Right ventricle myocardium inferior (tissue), 1 donor: ENCODE measurements around the gene MACROD2. TPM values are rescaled to one million over a fixed set of nuclear protein-coding genes. Genes with fewer than 3 reads are reported as not detected.

Experiments used
- ATAC-seq: fragments of 200-7000 bp; cut with Tn5 transposase; one replicate; pipeline ENCODE4 v1.9.1; 2020; ENCODE audit warnings: mild to moderate bottlenecking, moderate library complexity
- DNase-seq: peaks from one replicate; pipeline ENCODE4 v3.0.0; 2021; ENCODE audit errors: missing footprints
- intact Hi-C: fragments of 100-400 bp; cut with DNase I; formaldehyde crosslinking; loops from one replicate; pipeline ENCODE4 v1.11.0; 2022
- total RNA-seq: library from RNA; stranded (reverse); fragmentation: NEBNext Ultra II Directional; extraction: Animal tissue kit (Norgen Biotek cat#: 25700); gene quantifications from one replicate; pipeline ENCODE4 v1.2.1, GENCODE V29; 2021
- donor health status: DM: no; HTN: yes; CAD: no; lungs with severe emphysema.

MACROD2 gene
- total RNA-seq, 1 donor from 2014 or later: 5.0 TPM

DNA sequence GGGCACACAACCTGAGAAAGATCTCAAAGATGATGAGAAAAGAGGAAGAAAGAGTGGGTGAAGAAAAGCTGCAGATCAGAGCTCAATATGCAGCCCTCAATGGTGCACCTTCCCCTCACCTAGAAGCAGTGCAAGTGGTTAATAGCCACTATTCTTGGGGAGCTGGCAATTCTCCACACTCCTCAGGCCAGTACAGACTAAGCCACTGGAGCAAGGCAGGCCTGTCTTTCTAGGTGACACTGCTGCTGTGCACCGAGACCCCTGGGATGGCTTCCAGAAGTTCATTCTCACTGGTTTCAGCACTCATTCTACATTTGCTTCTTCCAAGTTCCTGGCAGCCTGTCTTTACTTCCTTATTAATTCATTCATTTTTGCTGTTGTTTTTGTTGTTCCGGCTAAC is 1604.6 kb downstream of the MACROD2 start:
- intact Hi-C loops: no loop called here
- no peak for DNase-seq
- ATAC-seq: no peak

DNA sequence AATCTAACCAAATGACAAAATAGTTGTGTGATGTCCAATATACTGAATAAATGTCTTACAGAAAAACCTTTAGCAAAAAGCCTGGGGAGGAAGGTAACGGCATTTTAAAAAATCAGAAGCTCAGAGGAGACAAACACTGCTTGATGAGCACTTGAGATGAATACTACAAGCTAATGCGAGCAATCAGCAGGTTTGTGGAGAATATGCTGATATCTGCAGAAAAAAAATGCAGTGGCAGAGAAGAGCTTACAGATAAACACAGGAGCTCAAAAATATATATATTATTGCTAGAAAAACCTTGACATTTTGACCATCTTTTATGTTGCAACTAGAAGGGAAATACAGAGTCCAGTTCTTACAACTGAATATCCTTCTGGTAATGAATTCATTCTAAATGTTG is 1605.2 kb downstream of the MACROD2 start:
- ATAC-seq (no peak), DNase-seq (no peak)
- intact Hi-C loops: no loop called here

DNA sequence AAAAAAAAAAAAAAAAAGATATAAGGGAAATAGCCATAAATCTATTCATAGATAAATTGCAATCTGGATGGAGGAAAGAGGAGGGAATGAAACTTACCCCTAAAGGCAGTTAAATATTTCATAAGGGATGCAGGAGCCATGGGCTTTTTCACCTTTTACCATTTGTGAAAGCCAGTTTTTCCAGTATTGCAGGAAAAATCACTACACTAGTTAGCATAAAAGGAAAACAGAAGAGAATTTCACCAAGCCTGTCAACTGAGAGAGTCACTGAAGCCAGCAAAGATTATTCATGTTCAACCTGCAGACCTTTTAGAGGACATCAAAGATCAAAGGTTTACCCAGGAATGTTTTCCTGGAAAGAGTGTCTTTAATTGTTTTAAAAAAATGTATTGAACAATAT is 1608.2 kb downstream of the MACROD2 start:
- intact Hi-C loops: no loop called here
- ATAC-seq (no peak), DNase-seq (no peak)

DNA sequence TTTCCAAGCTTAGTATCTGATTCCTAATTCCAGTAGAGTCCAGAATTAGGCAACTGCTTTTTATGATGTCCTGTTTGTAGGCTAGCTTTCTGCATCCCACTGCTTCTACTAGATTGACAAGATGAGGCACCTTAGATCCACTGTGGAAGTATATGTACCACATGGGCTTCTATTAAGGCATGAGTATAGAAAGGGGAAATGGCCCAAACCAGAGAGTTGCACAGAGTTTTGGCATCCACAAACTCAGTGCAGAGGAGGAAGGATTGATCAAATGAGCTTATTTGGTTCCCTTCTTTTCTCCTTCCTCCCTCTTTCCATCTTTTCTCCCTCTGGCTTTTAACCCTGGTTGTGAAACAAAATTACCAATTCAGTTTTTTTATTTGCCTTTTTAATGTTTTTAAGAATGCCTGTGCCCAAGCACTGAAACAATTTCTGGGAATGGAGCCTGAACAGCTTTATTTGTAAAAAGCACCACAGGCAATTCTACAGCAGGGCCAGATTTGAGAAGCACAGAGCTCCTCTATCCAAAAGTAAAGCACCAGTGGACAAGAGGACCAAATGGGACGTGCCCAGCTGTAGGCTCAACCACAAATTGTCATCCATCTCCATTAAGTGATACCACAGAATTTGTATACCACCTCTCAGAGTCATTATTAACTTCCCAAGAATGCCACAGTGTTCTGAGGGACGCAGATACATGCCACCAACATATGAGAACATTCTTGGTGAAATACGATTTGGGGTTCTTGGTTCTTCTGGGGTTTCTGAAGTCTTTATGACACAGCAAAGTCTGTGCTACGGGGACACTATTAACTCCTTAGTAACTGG is 1608.9 kb downstream of the MACROD2 start:
- intact Hi-C loops: no loop called here
- ATAC-seq: no peak
- no peak for DNase-seq

DNA sequence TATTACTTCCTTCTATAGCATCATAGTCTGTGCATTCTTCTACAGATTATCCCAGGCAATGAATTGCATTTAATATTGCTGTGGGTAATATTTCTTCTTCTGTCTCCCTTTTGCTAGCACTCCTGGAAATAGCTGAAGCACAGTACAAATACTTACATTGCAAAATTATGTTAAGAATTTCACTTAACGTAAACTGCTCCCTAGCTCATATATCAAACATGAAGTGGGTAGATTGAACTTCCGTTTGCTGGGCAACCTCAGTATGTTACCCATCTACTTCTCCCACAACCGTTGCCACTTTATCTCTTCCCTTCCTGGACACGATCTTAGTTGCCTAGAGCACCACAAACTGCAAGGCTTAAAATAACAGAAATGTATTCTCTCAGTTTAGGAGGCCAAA is 1614.6 kb downstream of the MACROD2 start:
- DNase-seq (no peak), ATAC-seq (no peak)
- intact Hi-C loops: no loop called here

DNA sequence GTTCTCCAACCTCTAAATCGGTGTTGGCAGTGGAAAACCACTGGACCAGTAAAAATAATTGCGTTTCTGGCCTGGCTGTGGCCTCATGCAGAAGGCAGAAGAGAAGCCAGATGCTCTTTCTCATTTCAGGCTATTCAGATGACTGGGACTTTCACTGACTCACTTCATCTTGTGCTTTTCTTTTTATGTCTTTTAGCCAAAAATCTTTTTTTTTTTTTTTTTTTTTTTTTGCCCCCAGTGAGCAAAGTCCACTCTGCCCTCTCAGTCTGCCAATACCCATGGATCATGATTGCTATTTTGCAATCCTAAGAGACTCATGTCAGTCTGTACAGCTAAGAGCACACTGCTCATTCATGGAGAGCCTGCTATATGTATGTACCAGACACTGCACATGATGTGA is 1615.5 kb downstream of the MACROD2 start:
- DNase-seq (no peak), ATAC-seq (no peak)
- intact Hi-C loops: no loop called here

DNA sequence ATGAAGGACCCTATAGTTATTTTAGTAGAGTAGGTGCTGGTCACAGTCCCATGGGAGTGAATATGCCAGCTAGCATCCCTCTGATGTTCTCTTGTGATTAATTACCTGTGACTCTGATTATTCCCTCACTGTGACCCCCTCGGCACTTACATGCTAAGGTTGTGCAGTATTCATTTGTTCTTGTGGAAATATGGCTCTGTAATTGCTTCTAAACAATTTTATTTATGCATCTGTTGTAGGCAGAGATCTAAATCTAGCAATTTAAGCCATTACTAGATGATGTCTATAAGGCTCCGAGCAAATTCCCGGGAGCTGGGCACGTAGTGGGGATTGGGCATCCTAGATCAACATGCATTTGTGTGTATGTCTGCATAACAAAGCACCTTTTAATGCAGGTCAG is 1616.2 kb downstream of the MACROD2 start:
- intact Hi-C loops: no loop called here
- no peak for ATAC-seq
- DNase-seq: no peak

DNA sequence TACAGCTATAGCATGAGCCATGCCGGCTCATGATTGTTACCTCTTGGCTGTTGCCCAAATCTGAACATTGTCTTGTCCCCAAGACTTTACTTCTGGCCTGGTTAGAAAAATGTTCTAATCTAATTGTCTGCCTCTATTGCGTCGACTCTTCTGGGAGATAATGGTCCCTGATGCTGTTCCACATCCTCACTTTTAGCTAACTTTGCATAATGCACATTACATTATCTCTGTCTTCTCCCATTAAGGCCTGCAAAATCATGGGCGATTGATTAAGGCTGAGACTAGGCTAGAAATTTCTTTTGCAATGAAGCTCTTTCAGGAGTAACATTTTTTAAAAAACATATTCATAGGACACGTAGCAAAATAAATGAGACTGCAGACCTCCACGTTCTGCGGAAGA is 1616.9 kb downstream of the MACROD2 start:
- no peak for DNase-seq
- intact Hi-C loops: no loop called here
- ATAC-seq: no peak

DNA sequence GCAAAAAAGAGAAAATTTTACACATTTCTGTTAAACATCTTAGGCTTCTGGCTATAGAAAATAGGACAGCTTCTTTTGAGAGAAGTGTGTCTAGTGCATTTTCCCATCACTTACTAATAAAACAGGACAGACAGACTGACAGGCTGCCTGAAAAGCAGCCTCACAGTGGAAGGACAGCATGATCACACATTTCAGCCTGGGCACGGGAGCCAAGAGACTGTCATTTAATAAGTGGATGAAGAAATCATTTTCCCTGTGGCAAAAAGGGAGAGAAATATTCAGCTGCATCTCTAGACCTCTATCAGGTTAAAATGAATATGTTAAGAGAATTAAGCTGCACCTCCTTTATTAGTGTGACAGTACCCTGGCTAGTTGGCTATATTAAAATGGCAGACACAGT is 1617.5 kb downstream of the MACROD2 start:
- intact Hi-C loops: no loop called here
- DNase-seq: no peak
- ATAC-seq: peak; percentile 58

DNA sequence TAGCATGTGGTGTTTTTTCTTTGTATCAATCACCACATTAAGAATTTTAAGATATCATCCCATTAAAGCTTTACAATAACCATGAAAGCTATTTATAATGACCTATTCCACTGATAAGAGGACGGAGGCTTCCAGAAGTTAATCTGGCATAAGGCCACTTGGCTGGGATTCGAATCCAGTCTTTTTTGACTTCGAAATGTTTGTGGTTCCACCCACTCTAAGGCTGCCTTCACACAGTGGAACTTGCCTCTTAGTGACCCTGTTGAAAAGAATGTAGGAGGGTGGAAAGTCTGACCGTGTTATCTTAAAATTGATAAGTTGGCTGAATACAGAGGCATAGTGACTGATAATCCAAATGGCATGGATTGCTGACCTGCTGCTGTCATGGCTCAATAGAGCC is 1618.2 kb downstream of the MACROD2 start:
- intact Hi-C loops: no loop called here
- ATAC-seq (peak; percentile 62), DNase-seq (no peak)

DNA sequence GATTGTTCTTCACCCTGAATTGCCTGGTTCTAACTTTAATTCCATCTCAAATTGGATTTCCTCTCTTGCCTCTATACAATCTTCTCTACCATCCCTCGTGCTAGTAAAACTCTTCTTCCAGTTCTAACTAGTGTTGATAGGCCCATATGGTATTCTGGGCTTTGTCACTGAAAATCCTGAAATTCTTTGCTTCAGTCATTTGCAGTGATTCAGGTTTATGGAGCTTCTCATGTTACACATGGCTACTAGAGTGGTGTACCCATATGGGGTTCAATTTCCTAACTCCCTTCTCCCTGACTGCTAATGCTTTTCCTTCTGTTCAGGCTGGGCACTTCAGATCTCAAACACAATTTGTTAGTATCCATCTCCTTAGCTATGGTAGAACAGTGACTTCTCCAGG is 1621.3 kb downstream of the MACROD2 start:
- ATAC-seq: no peak
- DNase-seq: no peak
- intact Hi-C loops: no loop called here

DNA sequence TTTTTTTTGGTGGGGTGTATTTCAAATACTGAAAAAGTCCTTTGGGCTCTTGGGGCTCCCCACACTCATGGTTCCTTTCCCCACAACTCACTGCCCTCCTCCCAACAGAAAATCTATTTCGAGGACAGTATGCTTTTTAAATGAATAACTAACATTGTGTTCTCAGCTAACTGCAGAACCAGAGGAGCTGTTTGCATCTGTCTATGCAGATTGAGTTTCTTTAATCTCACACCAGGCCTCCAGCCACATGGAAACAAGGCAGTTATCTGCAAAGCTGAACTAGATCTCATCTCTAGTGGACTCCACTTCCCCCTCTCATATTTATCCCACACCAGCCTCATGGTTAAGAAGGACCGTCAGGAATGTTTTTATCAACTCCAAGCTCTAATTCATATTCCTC is 1622.8 kb downstream of the MACROD2 start:
- ATAC-seq: no peak
- intact Hi-C loops: no loop called here

DNA sequence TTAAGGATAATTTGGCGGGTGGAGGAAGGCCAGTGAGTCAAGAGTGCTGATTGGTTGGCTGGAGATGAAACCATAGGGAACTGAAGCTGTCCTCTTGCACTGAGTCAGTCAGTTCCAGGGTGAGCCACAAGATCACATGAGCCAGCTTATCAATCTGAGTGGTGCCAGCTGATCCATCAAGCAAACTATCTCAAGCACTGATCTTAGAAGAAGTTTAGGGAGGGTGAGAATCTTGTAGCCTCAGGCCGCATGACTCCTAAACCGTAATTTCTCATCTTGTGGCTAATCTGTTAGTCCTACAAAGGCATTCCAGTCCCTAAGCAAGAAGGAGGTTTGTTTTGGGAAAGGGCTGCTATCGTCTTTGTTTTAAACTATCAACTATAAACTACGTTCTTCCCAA is 1623.6 kb downstream of the MACROD2 start:
- ATAC-seq (no peak), DNase-seq (no peak)
- intact Hi-C loops: no loop called here

More for the DNA sequence above, 1622.8 kb downstream of the MACROD2 start:
- no peak for DNase-seq

DNA sequence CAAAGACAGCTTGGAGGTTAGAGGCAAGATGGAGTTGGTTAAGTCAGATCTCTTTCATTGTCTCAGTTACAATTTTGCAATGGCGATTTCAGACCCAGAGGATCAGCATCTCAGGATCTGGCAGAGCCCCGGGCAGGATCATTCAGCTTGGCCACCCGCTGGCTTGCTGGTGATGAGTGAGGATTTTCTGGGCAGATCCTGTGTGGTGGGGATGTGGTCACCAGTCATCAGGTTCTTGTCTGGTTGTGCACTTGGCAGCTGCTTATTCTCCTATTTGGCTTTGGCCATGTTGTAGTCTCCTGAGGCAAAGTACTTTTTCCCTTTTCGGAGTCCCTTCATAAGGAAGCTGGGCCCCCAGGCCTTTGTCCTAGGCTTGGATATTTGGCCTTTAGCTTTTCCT is 1624.0 kb downstream of the MACROD2 start:
- no peak for ATAC-seq
- intact Hi-C loops: no loop called here
- DNase-seq: no peak

DNA sequence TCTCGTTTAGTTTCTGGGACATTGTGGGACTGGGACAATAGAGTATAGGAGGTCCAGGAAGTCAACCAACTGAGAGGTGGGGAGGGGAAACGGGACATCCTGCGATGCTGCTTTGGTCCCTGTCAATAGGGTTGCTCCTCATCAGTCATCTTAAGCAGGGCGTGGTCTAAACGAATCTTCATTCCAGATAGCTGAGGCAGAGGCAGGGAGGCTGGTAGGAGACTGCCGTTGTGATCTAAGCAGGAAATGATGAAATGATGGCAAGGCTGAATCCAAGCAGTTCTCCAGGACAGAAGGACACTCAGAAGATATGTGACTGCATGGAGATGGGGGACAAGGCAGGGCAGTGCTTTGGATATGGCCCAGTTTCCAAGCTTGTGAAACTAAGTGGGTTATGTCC is 1624.5 kb downstream of the MACROD2 start:
- no peak for ATAC-seq
- no peak for DNase-seq
- intact Hi-C loops: no loop called here

DNA sequence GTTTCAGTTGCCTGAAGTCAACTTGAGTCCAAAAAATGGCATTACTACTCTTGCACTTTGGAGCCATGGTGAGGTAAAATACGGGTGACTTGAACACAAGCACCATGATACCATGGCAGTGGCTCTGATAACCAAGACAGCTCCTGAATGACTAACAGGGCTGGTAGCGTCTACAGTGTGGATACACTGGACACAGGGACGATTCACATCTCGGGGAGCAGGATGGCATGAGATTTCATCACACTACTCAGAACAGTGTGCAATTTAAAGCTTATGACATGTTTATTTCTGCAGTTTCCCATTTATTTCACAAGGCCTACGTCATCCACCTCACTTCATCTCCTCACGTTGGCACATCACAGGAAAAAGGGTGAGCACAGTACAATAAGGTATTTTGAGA is 1627.1 kb downstream of the MACROD2 start:
- intact Hi-C loops: no loop called here
- DNase-seq (no peak), ATAC-seq (no peak)

DNA sequence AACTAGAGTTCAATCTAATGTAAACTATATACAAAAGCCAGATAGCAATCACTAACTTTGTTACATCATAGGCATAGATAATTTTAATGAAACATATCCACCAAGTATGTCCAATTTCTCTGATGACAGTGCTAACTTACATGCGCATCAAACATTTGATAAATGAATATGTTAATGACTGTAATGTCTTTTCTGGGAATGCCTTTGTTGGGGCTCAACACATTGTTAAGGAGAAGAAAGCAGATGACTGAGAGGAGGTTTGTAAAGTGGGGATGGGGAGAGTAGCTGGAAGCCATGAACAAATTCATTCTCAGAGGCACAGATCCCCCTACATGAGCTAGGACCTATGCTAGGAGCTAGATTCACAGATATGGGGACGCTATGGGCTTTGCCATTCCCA is 1627.9 kb downstream of the MACROD2 start:
- DNase-seq (no peak), ATAC-seq (no peak)
- intact Hi-C loops: no loop called here

DNA sequence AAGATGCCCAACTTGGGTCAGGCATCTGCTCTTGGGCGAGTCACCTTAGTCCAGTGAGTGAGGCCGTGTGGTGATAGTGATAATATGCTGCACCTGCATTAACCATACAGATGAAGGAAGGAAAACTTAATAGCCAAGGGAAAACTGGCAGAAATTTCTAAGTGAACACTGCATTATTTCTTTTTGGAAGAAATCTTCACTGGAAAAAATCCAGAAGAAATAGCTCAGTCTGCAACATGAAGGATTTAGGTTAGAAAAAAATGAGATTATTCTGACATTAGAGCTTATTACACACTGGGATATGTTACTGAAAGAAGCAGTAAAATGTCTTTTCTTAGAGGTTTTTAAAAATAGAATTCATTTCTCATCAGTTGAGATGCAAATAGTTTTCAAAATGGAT is 1630.7 kb downstream of the MACROD2 start:
- intact Hi-C loops: no loop called here
- ATAC-seq: no peak

DNA sequence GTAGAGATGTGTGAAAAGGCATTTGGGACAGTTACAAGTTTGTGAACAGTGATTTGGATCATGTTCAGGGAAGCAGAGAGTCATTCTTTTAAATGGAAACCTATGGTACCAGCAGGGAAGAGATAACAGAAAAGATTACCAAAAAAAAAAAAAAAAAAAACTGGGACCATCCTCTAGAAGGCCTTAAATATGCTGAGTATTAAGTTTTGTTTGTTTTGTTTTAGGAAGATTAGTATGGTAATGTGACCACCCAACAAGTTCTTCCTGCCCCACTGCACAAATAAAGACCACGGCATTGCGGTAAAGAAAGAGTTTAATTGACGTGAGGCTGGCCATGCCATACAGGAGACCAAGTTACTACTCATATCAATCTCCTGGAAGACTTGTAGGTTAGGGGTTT is 1631.8 kb downstream of the MACROD2 start:
- ATAC-seq: no peak
- intact Hi-C loops: no loop called here

More for the DNA sequence above, 1630.7 kb downstream of the MACROD2 start:
- DNase-seq: no peak

DNA sequence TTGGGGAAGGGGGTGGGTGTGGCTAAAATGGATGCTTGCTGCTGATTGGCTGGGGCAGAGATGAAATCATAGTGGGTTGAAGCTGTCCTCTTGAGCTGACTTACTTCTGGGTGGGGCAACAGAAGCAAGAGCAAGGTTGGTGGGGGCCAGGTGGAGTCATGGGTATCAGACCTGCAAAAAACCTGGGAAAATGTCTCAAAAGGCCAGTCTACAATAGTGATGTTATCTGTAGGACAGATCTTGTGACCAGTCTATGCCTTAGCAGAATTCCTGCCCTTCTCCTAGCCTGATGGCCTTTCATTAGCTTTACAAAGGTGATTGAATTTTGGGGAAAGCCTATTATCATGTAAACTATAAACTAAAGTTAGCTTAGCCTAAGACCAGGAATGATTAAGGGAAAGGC is 1632.2 kb downstream of the MACROD2 start:
- DNase-seq (no peak), ATAC-seq (no peak)
- intact Hi-C loops: no loop called here

More for the DNA sequence above, 1631.8 kb downstream of the MACROD2 start:
- no peak for DNase-seq

DNA sequence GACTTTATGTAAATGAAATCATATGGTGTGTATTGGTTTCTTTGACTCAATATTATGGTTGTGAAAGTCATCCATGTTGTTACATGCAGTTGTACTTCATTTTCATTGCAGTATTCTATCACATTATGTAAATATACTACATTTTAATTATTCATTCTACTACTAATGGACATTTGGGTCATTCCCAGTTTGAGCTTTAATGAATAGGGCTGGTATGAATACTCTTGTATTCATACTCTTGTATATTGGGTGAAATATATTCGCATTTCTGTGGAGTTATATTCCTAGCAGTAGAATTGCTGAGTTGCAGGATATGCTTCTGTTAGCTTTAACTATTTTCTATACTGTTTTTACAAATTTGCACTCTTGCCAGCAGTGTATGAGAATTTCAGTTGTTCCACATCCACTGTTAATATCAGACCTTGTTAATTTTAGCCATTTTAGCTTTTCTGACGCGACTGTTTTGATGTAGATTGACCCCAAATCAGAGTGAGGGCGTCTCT is 1633.6 kb downstream of the MACROD2 start:
- no peak for DNase-seq
- intact Hi-C loops: no loop called here
- no peak for ATAC-seq
